D721Med (cell line): ENCODE data around the gene SH3TC2.

Experiments used
- DNase-seq: peaks from one replicate; pipeline ENCODE4 v3.0.0; 2011; ENCODE audit warnings: low spot score; ENCODE audit not compliant: insufficient read length
- FAIRE-seq: peaks from 2 replicates; lab custom pipeline; 2011; peaks lifted over from hg19 to GRCh38; lab: Jason Lieb, UNC
- CTCF ChIP-seq: IDR thresholded peaks from 2 replicates; pipeline ENCODE4 v1.5.1; 2012; ENCODE audit warnings: mild to moderate bottlenecking, control low read depth; ENCODE audit not compliant: insufficient read depth; ENCODE audit errors: missing control alignments

SH3TC2 gene

GRCh38 chr5:148996270-148996669 is 66.6 kb downstream of the SH3TC2 start:
- no peak for TF ChIP-seq CTCF
- DNase-seq (no peak), FAIRE-seq (no peak)

GRCh38 chr5:148995791-148996190 is 67.1 kb downstream of the SH3TC2 start:
- TF ChIP-seq CTCF = no peak
- no peak for FAIRE-seq
- DNase-seq = no peak

GRCh38 chr5:148993283-148993936 is 69.5 kb downstream of the SH3TC2 start:
- TF ChIP-seq CTCF = no peak
- no peak for FAIRE-seq
- no peak for DNase-seq

- no peak for DNase-seq
- FAIRE-seq = no peak
- no peak for TF ChIP-seq CTCF
These were observed 70.6 kb downstream of the SH3TC2 start for GRCh38 chr5:148992265-148992664.

- DNase-seq (no peak), FAIRE-seq (no peak)
- no peak for TF ChIP-seq CTCF
These were observed 71.3 kb downstream of the SH3TC2 start for GRCh38 chr5:148991566-148991965.

GRCh38 chr5:148990817-148991216 is 72.0 kb downstream of the SH3TC2 start:
- FAIRE-seq (no peak), DNase-seq (no peak)
- no peak for TF ChIP-seq CTCF

GRCh38 chr5:148989567-148989966 is 73.3 kb downstream of the SH3TC2 start:
- no peak for FAIRE-seq

More at GRCh38 chr5:148989567-148989966, 73.3 kb downstream of the SH3TC2 start:
- TF ChIP-seq CTCF = no peak
- DNase-seq = no peak
